Testis (tissue), 3 donors: ENCODE results near the gene PRXL2C. TPM values are rescaled to one million over a fixed set of nuclear protein-coding genes. Genes with fewer than 3 reads are reported as not detected.
"Not testable (repeated sequence)": the region's sequence is repeated elsewhere in the genome, so short reads cannot be mapped to it uniquely, and the experiment has no call there.

ENCODE experiments used
- DNase-seq: peaks from one replicate; pipeline ENCODE4 v3.0.0-alpha.2; 2019
- H3K27ac ChIP-seq, 2 donors: fragments of 200-600 bp; sonication (generic); one replicate each; pipeline ENCODE4 v1.5.1; 2019
- H3K27me3 ChIP-seq: fragments of 200-600 bp; sonication (generic); one replicate; pipeline ENCODE4 v1.5.1; 2019
- H3K36me3 ChIP-seq: fragments of 200-600 bp; sonication (generic); one replicate; pipeline ENCODE4 v1.5.1; 2017; ENCODE audit warnings: low read depth; ENCODE audit errors: missing control alignments
- H3K4me1 ChIP-seq: fragments of 200-600 bp; sonication (generic); one replicate; pipeline ENCODE4 v1.5.1; 2019
- H3K4me3 ChIP-seq, 2 donors: fragments of 200-600 bp; sonication (generic); one replicate each; pipeline ENCODE4 v1.5.1; 2017 to 2019
- H3K9me3 ChIP-seq: fragments of 200-600 bp; sonication (generic); one replicate; pipeline ENCODE4 v1.5.1; 2017
- POLR2A ChIP-seq: fragments of 450-650 bp; IDR thresholded peaks from one replicate; pipeline ENCODE4 v1.6.1; 2017; ENCODE audit warnings: antibody characterized with exemption, mild to moderate bottlenecking, moderate library complexity
- WGBS, 2 donors: methylation state at CpG; one replicate each; pipeline ENCODE4 v1.1.5; 2018; 5-methylcytosine and 5-hydroxymethylcytosine counted together
- intact Hi-C: fragments of 100-400 bp; cut with DNase I; formaldehyde crosslinking; loops from one replicate; pipeline ENCODE4 v1.15.1; 2023; ENCODE audit warnings: low total_unique reads
- polyA plus RNA-seq: library from polyadenylated mRNA; stranded (reverse); fragments of 350-450 nt; fragmentation: Illumina TruSeq; extraction: RNeasy Lipid Tissue Mini Kit (QIAGEN cat#74804); gene quantifications from one replicate; pipeline ENCODE4 v1.2.3, GENCODE V29; 2014; ENCODE audit warnings: low read depth, low replicate concordance; ENCODE audit not compliant: insufficient read depth
- total RNA-seq, 2 donors: library from RNA; depleted of rRNA; stranded (reverse); fragments of >200 nt; gene quantifications; one replicate each; pipeline ENCODE4 v1.2.3, GENCODE V29; 2016
- TF ChIP-seq, protein P1 (sequence below), 3 experiments: fragments of 450-650 bp in 2 of 3; fragments of 200-600 bp in 1 of 3; sonication (generic) in 1 of 3; IDR thresholded peaks; one replicate each; pipeline ENCODE4 v1.5.1; 2016 to 2019; ENCODE audit warnings: antibody characterized with exemption in 3 of 3, mild to moderate bottlenecking in 2 of 3, moderate library complexity in 1 of 3

The PRXL2C gene
- total and polyA plus RNA-seq, 3 donors from 2014 or later, result 12.8 to 17.5 (median 15.8) TPM

DNA sequence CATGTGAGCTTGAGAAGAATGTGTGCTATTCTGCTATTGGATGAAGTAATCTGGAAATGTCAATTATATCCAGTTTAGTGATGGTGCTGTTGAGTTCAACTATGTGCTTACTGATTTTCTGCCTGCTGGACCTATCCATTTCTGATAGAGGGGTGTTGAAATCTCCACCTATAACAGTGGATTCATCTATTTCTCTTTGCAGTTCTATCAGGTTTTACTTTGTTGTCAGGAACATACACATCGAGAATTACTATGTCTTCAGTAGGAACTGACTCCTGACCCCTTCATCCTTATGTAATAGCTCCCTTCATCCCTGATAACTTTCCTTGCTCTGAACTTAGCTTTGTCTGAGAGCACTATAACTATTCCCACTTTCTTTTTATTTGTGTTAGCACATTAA is 18.7 kb downstream of the PRXL2C start:
- no peaks in the 10 kb centered on the region for H3K27me3 ChIP-seq
- WGBS, 2 donors, result 74 to 78% methylated on average over 1 of the region's 1 CpG
- DNase-seq, result no peak

GRCh38 chr9:96633579-96633978 is 21.5 kb downstream of the PRXL2C start:
- H3K36me3 ChIP-seq, H3K4me3 ChIP-seq, H3K27me3 ChIP-seq, DNase-seq, H3K9me3 ChIP-seq, intact Hi-C loops, H3K4me1 ChIP-seq, H3K27ac ChIP-seq: not testable (repeated sequence)
- 85 to 91% methylated on average over 8 of the region's 8 CpGs for WGBS, 2 donors

More for the DNA sequence above, 18.7 kb downstream of the PRXL2C start:
- no peak overlapping the region for H3K4me3 ChIP-seq
- no peaks in the 10 kb centered on the region for H3K4me1 ChIP-seq
- no peak for TF ChIP-seq POLR2A
- TF ChIP-seq, protein P1, sequence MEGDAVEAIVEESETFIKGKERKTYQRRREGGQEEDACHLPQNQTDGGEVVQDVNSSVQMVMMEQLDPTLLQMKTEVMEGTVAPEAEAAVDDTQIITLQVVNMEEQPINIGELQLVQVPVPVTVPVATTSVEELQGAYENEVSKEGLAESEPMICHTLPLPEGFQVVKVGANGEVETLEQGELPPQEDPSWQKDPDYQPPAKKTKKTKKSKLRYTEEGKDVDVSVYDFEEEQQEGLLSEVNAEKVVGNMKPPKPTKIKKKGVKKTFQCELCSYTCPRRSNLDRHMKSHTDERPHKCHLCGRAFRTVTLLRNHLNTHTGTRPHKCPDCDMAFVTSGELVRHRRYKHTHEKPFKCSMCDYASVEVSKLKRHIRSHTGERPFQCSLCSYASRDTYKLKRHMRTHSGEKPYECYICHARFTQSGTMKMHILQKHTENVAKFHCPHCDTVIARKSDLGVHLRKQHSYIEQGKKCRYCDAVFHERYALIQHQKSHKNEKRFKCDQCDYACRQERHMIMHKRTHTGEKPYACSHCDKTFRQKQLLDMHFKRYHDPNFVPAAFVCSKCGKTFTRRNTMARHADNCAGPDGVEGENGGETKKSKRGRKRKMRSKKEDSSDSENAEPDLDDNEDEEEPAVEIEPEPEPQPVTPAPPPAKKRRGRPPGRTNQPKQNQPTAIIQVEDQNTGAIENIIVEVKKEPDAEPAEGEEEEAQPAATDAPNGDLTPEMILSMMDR (IDR thresholded peaks at IDR 0.05), result no peak
- H3K36me3 ChIP-seq, result no peaks in the 10 kb centered on the region
- no peak overlapping the region for H3K27ac ChIP-seq
- H3K9me3 ChIP-seq, result no peaks in the 10 kb centered on the region
- intact Hi-C loops, result no loop called here

DNA sequence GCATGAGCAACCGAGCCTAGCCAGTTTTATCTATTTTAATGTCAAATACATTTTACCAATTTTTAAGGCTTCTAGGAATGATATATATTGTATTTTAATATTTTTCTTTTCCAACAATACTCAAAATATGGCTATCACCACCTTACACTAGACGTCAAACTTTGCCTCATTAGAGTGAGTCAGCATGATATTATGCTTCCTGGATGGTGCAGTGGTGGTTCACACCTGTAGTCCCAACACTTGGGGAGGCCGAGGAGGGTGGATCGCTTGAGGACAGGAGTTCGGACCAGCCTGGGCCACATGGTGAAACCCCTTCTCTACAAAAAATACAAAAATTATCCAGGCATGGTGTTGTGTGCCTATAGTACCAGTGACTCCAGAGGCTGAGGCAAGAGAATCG is 28.2 kb downstream of the PRXL2C start:
- H3K36me3 ChIP-seq, result no peaks in the 10 kb centered on the region
- intact Hi-C loops, result no loop called here
- H3K27me3 ChIP-seq, result no peaks in the 10 kb centered on the region
- H3K9me3 ChIP-seq, result no peaks in the 10 kb centered on the region
- TF ChIP-seq, protein P1 (IDR thresholded peaks at IDR 0.05), result no peak
- TF ChIP-seq POLR2A, result no peak
- DNase-seq, result no peak
- no peaks in the 10 kb centered on the region for H3K4me1 ChIP-seq
- no peak overlapping the region for H3K27ac ChIP-seq
- no peak overlapping the region for H3K4me3 ChIP-seq
- 90 to 93% methylated on average over 6 of the region's 6 CpGs for WGBS, 2 donors

DNA sequence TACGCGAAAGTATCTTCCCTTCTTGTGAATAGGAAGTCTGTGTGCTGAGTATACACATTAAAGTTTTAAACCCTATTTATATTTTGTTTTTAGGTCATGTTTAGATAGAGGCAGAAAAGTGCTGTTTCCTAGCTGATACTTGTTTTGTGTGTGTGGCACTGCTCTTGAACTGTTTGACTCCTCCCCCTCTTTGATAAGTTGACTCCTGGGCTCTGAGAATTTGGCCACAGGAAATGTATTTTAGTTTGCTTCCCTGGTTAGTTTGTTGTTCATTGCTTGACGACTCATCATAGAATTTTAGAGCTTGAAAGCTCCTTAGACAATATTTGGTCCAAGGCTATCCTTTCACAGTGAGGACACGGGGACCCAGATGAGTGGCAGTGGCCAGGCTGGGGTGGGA is 33.5 kb downstream of the PRXL2C start:
- Histone ChIP-seq H3K27ac (no peak overlapping the region), H3K4me3 (no peak overlapping the region), H3K27me3 (no peaks in the 10 kb centered on the region), H3K9me3 (no peaks in the 10 kb centered on the region), H3K4me1 (no peaks in the 10 kb centered on the region), H3K36me3 (no peaks in the 10 kb centered on the region)
- TF ChIP-seq, protein P1 (IDR thresholded peaks at IDR 0.05), result no peak
- TF ChIP-seq POLR2A, result no peak
- 49 to 59% methylated on average over 4 of the region's 4 CpGs for WGBS, 2 donors
- DNase-seq, result no peak
- intact Hi-C loops, result no loop called here

GRCh38 chr9:96620832-96621269 is 34.3 kb downstream of the PRXL2C start:
- no peak overlapping the region for H3K27ac ChIP-seq
- H3K36me3 ChIP-seq, result no peaks in the 10 kb centered on the region
- intact Hi-C loops, result no loop called here
- TF ChIP-seq, protein P1 (IDR thresholded peaks at IDR 0.05), result no peak
- TF ChIP-seq POLR2A, result no peak
- no peaks in the 10 kb centered on the region for H3K9me3 ChIP-seq
- WGBS, 2 donors, result 48 to 50% methylated on average over 7 of the region's 7 CpGs
- peak overlapping the region in 1 of 2 donors; percentile 63 for H3K4me3 ChIP-seq
- H3K27me3 ChIP-seq, result no peaks in the 10 kb centered on the region
- no peak for DNase-seq
- H3K4me1 ChIP-seq, result no peaks in the 10 kb centered on the region
